GM18526 (cell line): Measurements from ENCODE around the gene CFAP161.

Source experiments
- POLR2A ChIP-seq: IDR thresholded peaks from 3 replicates; pipeline ENCODE4 v1.6.1; 2011; ENCODE audit not compliant: insufficient read length; ENCODE audit errors: extremely low read depth

CFAP161 gene

DNA sequence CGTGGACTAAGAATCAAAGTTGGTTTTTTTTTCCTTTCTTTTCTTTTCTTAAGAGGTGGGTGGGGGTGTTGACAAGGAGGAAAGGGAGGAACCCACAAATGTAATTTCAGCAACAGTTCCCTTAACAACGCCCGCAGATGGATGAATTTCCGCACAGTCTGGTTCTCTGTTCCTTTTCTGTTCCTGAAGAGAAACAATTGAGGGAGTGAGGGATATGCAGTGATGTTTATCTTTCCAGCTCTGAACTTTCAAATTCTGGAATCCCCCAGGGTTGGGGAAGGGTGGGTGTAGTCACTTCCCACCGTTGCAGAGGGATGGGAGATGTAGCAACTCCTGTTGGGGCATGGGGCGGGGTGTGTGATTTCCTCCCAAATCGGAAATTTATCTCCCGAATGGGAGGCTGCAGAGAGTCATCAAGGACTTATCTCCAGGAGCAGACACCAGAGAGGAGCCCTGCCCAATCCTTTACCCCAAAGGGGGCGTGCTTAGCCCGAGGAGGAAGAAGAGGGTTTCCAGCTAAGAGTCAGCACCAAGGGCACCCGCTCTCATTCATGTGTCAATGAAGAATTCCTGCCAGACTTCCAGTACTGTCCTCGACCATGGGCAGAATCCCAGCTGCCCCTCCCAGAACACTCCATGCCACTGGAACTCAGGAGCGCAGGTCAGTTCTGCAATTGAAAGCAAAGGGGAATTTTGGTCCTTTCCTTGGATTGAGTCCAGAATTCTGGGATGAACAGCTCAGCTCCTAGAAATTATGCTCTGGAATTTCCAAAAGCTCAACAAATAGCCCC lies 35.0 kb upstream of the CFAP161 start:
- no peak for TF ChIP-seq POLR2A

DNA sequence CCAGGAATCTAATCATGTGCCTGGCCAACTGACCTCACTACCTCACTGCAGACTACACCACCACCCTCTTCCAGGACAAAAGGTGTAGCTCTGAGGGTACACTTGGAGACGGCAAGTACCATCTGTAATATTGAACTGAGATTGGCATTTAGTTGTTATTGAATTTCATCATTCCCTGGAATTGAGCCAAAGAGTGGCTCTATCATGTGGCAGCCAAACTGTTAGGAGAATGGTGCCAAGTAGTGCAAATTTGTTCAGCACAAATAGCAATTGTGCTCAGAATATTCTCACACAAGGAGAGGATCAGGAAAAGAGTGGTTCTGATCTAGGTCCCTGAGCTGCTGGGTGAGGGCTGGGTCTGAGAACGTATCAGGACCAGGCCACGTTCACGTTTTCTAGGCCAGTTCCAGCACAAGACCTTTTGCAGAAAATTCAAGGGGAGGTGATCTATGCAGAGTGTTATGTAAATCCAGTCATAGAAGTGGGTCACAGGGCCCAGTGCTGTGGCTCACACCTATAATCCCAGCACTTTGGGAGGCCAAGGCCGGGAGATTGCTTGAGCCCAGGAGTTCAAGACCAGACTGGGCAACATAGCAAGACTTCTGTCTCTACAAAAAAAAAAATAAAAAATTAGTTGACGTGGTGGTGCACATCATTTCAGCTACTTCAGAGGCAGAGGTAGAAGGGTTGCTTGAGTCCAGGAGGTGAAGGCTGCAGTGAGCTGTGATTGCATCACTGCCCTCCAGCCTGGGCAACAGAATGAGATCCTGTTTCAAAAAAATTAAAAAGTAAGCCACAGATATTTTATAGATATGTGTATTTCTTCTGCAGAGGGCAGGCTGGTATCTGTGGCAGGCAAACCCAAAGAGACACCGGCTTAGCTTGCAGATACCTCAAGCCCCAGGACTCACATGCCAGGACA lies 31.9 kb upstream of the CFAP161 start:
- no peak for TF ChIP-seq POLR2A

DNA sequence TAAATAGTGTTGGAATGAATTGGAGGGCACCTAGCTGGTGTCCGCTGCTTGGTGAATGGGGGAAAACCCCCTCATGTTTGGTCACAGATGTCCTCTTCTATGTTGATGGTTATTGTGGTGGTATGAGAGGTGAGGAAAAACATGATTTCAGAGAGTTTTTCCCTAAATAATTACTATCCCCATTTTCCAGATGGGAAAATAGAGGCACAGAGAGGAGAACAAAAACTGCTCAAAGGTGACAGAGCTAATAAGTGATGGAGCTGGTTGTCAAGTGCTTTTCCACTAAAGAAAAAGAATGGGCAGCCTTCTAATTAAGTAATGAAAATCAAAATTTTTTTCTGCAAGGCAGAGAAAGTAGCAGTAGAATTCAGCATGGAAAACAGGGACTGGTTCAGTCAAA lies 30.2 kb upstream of the CFAP161 start:
- no peak for TF ChIP-seq POLR2A

DNA sequence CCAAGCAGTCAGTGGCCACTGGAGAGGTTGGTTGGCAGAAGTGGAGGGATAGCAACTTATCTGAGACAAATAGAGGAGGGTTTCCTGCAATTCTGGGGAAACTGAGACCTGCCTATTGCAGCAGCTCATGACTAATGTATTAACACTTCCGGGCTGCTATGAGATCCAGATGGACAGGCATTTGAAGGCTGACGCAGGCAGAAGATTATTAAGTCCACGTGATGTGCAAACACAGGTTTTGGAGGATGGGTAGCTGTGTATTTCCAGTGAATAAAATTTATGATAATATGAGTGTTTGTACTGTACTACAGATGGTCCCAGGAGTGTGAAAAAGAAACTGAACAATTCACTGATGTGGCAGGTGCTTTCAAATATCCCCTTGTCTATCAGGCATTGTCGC lies 28.5 kb upstream of the CFAP161 start:
- TF ChIP-seq POLR2A, result no peak

DNA sequence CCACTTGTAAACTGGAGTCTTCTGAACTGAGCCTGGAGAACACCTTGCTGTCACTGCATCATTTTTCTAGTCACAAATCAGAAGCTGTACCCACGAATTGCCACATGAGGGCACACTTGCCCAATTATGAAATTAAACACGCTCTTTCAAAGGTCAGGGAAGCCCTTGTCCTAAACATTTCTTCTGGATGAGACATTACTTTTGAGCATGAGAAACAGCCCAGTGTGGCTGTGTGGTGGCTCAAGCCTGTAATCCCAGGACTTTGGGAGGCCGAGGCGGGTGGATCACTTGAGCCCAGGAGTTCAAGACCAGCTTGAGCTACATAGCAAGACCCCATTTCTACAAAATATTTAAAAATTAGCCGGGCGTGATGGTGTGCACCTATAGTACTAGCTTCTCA lies 27.5 kb upstream of the CFAP161 start:
- no peak for TF ChIP-seq POLR2A

DNA sequence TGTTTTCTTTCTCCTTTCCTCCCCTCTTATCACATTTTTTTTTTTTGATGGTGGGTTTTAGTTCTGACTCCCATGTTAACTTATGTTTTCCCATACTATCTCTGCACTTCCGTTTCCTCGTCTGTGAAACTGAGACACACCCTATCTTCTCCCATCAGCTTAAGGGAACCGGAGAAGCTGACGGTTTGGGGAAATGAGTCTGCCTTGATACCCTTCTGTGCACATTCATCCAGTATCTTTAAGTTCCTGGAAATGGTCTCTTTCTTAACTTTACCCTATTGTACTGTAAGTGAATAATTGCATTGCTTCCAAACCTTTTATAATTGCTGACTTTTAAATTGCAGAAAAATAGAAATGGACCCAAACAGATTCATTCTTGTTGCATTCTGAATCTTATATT lies 26.2 kb upstream of the CFAP161 start:
- TF ChIP-seq POLR2A, result no peak

DNA sequence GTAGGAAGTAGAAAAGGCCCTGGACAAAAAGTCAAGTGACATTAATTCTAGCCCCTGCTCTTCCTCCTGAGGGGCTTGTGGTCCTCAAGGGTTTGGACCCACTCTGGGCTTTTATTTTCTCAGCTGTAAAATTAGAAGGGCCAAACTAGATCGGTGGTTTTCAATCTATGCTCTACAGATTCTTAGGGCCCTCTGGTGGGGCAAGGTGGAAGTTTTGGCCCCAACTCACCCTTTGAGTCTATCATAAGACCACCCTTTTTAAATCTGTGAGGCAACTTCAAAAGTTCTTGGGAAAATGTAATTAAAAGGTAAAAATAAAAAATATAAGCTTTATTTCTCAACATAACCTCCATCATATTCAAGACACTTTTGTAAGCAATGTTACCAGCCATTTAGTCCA lies 25.6 kb upstream of the CFAP161 start:
- TF ChIP-seq POLR2A, result no peak

DNA sequence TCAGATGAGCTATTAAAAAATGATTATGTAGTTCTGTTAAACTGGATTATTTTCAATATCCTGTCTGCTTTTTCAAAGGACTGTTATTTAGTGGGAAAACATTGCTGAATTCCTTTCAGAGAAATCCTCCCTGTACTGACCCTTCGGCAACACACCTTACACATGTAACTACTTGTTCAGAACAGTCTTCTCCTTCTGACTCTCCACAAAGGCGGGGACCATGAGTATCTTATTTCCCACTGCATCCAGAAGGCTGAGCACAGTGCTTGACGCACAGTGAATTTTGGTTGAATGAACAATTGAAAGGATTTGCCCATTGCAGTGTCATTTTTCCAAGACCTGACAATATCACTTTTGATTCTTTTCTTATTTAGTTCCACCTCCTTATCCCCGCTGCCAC lies 23.1 kb upstream of the CFAP161 start:
- TF ChIP-seq POLR2A, result no peak

DNA sequence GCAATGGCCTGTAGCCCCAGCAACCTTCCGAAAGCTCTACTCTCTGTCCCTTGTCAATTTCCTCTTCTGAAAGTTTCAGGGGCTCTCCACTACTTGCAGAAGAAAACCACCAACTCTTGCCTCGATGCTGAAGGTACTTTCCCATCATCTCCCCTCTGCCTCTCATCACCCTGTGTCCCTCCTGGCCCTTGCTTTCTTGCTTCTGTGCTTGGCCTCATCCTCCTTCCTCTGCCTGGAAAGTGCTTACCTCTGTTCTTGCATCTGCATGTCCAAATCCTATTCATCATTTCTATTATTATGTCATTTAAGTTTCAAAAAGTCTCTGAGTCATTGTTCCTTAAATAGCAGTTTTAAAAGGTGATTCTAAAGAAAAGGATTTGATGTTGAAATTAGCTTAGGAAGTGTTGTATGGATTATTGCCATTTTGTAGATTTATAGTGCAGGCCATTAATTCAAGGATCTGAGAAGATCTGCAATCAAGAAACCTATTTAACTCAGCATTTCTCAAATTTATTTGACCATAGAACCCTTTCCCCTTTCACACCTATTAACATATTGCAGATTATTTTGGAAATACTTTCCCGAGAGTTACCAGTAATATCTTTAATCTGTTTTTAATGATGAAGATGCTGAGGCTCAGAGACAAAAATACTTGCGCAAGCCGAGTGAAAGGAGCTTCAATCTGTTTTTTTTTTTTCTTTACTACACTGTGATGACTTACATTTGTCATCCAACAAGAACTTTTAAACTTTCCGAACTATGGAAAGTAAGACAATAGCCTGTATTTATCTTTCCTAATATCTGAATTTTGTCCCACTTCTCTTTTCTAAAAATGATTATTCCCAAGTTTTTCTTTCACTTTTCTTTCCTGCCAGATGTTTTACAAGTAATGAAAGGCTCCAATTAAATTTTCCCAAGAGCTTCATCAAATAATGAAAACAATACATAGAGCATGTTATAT lies 22.3 kb upstream of the CFAP161 start:
- no peak for TF ChIP-seq POLR2A

DNA sequence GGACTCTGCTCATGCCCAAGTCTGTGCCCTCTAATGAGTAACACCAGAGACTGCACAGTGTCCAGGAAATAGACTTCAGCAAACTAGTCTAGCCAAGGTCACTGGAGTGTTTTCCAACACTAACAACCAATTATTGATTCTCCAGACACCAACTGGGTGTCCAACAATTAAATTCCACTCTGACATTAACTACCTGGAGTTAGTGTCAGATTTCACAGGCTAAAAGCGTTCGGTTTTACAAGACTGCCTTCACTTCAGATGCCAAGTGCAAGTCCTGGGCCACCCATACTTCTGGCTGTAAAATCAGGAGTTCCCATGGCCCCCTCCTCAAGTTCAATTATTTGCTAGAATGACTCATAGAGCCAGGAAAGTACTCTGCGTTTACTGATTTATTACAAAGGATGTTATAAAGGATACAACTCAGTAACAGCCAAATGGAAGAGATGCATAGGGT lies 20.8 kb upstream of the CFAP161 start:
- no peak for TF ChIP-seq POLR2A

DNA sequence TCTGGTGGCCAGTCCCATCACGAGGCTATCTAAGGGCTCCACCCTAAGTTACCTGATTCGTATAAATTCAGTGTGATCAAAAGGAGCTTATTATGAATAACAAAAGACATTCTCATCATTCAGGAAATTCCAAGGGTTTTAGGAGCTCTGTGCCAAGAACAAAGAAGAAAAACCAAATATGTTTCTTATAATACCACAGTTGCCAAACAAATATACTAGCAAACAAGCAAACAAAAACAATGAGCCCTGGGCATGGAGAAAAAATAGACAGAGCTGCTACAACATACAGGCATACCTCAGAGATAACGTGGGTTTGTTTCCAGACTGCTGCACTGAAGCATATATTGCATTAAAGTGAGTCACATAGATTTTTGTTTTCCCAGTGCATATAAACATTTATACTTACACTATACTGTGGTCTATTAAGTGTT lies 20.2 kb upstream of the CFAP161 start:
- TF ChIP-seq POLR2A, result no peak

DNA sequence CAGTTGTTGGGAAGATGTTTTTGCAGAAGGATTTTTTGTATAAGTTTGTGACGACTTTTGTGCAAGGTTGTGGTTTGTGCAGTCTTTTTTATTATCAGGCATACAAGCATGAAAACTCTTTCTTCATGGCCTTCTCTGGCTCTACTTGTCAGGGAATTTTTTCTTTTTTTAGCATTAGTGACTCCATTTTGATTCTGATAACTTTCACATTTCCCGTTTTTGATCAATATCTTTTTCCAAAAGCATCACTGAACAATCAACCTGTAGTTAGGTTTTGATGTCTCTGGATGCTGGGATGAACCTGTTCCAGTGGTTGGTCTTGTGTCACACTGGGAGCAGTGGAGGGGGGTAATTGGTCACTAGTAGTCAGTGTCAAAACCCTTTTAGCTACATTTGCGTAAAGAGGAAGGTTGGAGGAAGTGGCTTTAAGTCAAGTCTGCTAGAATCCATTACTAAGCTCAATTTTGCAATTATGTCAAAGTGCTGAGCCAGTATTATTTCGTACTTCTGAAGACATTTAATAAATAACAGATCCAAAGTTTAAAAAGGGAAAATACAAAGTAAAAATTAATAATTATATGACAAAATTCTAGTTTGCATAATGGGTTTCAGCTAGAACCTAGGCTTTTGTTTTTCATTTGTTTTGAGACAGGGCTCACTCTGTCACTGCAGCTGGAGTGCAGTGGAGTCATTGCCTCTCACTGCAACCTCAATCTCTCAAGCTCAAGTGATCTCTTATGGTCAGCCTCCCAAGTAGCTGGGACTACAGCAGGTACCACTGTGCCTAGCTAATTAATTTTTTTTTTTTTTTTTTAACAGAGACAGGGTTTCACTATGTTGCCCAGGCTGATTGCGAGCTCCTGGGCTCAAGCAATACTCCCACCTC lies 18.8 kb upstream of the CFAP161 start:
- TF ChIP-seq POLR2A, result no peak

DNA sequence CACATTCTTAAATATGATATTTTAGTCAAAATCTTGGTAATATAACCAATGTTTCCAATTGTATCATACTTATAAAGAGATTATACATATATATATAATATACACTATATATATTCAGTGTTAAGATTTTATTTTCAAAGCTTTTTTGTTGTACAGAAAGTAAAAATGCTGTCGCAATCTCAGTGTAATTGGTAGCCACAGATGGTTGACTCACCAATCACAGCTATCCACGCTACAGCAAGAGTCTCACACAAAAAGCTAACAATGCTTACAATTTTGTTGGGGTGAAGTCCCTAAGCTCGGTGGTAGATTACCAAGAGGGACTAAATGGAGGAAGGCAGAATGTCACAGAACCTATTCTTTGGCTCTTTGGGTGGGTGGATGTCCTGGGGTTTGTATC lies 16.9 kb upstream of the CFAP161 start:
- TF ChIP-seq POLR2A, result no peak

DNA sequence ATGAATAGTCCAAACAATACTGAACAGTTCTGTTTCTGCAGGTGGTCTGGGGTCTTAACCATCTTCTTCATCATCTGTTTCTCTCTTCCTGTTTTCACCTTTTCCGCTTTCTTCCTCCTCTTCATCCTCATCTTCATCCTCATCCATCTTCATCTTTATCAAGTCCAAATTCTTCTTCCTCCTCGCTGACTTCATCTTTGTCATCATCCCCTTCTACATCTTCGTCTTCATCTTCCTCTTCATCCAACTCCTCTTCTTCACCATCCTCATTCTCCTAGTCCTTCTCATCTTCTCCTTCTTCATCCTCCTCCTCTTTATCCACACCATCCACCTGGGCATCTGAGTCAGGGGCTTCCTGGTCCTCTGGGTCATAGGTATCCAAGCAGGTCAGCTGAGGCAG lies 16.5 kb upstream of the CFAP161 start:
- TF ChIP-seq POLR2A, result no peak
